GM18519 (cell line): ENCODE data around the gene CBX4.

Experiments
- ATAC-seq: cut with Tn5 transposase; IDR thresholded peaks from one replicate; pipeline ENCODE4 v1.9.1; 2021; ENCODE audit warnings: mild to moderate bottlenecking, moderate library complexity; ENCODE audit not compliant: unreplicated experiment, low FRiP score

The CBX4 gene

DNA sequence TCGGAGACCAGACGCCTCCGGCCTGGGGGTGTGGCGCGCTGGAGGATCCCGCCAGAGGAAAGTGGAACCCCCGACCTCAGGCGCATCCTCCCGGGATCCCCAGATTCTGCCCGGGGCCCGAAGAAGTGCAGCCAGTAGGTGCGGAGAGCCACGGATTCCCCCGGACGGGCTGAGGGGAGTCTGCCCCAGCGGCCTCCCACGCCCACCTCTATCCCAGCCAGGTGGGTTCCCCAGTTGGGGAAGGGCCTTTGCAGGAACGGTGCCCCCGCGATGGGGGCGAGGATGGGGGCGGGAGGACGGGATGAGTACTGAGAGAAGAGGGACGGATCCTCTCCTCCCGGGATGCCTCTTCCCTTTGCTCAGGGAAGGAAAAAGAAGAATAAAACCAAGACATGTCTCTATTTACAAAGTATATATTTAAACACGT, 47.5 kb downstream of the CBX4 start:
- ATAC-seq, result no peak

DNA sequence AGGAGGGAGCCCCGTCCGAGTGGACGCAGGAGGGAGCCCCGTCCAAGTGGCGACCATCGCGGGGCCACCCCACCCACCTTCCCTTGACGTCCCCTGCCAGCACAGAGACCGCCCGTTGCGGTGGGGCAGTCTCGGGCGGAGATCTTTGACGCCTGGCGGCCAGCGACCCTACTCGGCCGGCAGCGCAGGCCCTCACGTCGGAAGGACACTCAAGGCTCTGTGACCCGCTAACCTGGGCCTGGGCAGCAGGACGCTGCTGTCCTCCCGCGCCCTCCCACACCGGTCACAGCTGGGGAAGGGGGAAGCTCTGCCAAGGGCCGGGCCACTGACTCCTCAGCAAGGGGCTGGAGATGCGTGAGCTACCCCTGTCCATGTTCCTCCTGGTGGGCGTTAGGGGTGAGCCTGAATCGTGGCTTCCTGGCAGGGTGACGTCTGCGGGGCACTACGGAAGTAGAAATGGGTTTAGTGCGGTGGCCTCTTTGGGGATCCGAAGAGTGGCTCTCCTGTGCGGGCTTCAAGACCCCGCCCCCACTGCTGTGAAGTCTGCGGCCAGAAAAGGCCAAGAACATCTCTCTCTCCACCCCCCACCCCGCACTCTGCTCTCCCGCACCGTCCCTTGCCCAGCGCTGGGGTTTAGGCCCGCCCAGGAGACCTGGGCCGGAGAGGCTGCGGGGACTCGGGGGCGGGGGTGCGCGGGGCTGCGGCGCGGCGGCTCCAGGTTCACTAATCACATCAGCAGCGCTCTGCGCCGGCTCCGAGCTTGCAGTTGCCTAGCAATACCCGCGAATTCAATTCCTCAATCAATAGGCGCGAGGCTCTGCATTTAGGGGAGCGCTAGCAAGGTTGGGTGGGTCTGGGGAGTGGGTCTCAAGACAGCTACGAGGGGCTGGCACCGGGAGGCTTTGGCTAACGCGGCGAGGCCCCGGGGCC, 48.2 kb downstream of the CBX4 start:
- ATAC-seq, result no peak

DNA sequence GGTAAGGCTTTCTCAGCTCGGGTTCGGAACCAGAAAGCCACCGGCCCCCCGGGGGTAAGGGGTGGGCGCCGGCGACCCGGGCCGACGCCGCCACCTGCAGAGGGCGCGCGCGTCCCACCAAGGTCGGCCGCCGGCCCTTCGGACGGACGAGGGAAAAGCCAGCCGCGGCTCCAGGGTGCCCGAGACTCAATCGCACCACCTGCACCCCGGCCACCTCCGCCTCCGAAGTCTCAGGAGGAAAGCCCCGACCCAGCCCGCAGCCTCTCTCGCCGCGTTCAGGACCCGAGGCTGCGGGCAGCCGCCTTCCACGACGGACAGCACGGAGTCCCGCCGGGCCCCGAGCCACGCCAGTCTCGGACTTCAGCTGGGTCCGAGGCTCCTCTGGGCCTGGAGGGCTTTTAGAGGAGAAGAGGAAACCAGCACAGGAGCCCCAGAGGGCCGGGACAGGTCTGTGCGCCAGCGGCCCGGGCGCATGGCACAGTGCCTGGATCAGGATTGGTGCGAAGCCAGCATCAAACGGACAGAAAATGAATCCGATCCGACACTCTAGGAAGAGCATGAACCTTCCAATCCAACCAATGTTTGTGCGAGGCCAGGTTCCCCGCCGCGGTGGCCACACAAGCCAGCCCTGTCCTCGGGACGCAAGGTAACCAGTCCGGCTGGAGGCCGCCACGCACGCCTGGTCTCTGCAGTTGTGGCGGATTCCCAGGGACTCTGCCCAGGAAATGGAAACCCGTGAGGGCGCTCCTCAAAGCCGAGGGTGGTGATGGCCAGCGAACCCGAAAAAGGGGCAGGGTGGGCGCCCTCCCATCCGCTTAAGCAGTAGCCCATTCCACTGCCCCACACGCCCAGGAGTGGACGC, 49.1 kb downstream of the CBX4 start:
- no peak for ATAC-seq

DNA sequence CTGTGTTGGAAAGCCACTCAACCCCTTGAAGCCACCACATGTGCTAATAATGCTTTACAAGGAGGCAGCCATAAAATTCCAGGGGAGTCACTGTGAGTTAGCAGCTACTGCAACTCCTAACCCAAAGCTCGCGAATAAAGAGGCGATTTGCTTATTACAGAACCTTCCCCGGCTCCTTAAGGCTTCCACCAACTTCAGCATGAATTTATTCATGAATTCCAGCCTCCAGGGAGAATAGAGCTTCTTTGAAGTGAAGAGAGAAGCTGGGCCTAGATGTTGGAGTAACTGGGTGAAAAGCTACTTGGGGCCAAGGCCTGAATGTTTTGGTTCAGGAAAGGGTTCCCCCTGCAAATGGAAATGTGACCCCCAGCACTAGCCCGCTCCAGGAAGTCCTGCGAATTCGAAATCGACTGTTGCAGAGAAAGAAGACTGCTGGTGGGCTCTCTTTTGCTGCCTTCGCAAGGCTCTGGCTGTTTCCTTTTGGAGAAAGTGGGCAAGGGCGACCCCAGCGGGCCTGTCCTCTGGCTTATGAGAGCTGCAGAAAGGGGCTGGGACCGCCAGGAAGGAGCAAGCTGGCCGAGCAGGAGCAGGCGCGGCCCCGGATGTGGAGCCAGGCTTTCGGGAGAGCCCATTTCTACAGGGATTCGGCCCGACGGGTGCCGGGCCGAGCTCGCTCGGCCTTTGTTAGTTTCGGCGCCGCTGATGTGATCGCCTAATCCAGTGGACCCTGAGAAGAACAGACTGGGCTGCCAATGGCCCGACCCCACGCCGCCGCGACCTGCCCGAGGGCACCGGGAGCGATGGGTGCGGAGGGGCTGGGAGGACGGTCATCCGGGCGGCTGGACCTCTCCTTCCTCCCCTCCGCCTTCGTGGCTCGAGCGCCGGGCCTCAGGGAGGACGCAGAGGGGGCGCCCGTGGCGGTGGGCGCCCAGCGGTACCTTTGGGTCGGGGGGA, 50.0 kb downstream of the CBX4 start:
- no peak for ATAC-seq

DNA sequence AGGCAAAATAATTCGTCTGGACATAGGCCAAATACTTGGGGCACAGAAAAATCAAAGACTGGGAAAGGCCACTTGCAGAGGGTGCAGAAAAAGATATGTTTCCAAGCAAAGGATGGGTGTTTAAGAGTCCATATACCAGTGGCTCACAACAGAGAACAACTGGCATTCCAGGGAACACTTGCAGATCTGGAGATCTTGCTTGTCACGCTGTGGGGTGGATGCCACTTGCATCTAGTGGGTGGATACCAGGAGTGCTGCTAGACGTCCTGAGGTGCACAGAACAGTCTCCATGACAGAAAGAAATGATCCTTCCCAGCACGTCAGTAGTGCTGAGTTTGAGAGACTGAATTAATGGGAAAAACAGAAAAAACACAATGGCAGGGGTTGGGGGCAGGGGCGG, 50.8 kb downstream of the CBX4 start:
- ATAC-seq, result no peak

DNA sequence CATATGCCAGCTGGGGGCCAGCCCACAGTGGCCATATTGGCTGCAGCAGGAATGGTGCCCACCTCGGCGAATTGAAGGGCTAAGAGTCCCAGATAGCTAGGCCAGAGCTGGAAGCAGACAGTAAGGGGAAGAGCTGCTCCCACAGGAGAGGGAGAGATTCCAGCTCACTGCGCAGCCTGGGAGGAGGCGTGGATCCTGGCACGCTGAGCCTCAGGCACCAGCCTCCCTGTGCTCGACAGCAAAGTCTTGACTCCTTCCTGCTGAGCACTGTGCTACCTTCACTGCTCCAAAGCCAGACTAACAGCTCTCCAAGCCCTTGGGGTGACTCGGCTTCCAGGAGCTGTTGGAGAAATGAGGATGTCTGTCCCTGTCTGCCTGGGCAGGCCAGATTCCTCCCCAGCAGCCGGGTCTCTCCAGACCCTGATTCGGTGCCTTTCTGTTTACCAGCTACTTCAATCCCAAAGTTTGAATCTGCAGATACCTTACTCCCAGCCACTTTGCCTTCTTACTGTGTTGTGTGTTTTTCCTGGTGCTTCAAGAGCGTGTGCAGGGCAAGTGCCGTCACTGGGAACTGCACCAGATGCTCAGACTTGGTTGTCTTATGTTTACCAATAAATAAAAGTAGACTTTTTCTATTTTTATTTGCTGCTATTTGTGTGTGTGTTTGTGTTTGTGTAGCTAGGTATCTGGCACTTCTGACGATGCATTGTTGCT, 52.2 kb downstream of the CBX4 start:
- no peak for ATAC-seq

DNA sequence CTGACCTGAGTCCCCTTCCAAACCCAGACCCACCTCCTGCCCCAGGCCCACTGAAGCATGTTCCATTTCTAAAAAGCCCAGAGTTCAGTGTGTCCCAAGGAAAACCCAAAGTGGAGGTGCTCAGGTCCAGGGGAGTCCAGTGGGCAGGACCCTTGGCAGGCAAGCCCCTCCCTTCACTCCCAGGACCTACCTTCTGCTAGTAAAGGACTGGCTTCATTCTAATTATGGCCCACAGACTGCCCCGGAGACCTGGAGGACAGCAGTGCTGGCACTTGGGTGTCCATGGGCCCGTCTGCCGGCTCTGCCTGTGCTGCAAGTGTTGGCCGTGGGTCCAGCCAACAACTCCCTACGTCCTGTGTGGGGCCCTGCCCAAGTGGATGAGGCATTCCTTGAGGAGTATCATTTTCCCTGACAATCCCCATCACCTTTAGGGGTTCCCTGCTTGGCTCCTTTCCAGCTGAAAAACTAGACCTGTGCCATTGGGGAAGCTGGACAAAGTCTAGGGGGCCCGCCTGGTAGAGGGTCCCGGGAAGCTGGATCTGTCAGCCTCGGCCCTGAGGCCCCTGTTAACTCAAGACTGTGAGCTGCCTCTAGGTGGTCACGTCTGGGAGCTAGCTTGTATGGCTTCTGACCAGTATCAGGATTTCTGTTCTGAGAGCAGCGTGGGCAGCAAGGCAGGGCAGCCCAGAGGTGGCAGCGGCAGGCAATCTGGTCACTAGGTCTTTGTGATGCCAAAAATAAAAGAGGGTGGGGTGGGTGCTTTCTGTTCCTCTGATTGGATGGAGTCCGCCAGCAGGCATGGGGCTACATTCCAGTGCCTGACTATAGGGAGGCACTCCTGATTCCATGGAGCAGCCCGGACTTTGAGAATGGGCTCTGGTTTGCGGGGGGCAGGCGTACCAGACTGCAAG, 53.1 kb downstream of the CBX4 start:
- ATAC-seq, result no peak

DNA sequence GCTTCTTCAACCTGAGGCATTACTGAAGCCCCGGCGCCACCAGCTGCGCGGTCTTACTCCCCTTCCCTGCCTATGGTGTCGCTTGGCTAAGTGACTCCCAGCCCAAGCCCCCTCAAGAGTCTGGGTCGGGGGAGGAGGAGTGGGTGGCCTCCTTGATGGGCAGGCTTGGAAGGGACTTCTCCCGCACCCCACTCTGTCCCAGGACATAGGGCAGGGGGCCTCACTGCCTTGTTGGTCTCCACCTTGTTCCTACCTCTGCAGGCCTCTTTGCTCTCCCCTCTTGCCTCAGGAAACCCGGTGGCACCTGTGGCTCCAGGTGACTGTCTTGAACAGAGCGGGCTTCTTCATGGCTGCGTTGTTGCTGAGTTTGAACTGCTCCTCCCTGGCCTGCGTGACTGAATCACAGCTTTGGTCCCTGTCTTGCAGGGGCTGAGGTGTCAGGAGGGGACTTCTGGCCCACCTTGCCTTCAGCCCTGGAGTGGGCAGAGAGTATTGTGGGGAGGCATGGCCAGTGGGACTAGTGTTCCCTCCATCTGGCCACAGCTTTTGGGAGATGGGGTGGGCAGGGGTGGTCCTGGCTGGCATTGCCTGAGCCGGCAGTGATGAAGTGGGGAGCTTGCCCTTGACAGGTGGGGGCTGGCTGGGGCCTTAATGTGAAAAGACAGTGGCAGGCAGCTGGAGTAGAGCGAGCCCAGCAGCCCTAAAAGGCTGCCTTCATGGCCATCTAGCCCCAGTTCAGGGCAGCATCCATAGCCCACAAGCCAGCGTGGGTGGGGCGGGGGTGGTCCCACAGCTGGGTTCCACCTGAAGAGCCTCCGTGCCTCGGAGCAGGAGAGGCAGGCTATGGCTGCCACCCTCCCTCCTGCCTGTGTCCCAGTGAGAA, 54.0 kb downstream of the CBX4 start:
- ATAC-seq, result no peak

DNA sequence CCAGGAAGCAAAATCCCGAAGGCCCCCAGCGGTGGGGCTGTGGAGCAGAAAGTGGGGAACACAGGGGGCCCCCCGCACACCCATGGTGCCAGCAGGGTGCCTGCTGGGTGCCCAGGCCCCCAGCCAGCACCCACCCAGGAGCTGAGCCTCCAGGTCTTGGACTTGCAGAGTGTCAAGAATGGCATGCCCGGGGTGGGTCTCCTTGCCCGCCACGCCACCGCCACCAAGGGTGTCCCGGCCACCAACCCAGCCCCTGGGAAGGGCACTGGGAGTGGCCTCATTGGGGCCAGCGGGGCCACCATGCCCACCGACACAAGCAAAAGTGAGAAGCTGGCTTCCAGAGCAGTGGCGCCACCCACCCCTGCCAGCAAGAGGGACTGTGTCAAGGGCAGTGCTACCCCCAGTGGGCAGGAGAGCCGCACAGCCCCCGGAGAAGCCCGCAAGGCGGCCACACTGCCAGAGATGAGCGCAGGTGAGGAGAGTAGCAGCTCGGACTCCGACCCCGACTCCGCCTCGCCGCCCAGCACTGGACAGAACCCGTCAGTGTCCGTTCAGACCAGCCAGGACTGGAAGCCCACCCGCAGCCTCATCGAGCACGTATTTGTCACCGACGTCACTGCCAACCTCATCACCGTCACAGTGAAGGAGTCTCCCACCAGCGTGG, 54.8 kb downstream of the CBX4 start:
- no peak for ATAC-seq

DNA sequence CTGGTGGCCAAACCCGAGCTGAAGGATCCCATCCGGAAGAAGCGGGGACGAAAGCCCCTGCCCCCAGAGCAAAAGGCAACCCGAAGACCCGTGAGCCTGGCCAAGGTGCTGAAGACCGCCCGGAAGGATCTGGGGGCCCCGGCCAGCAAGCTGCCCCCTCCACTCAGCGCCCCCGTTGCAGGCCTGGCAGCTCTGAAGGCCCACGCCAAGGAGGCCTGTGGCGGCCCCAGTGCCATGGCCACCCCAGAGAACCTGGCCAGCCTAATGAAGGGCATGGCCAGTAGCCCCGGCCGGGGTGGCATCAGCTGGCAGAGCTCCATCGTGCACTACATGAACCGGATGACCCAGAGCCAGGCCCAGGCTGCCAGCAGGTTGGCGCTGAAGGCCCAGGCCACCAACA, 55.3 kb downstream of the CBX4 start:
- no peak for ATAC-seq
